Mucosa of gallbladder (tissue), 1 donor: Measurements from ENCODE around the gene SGK1. TPM values are rescaled to one million over a fixed set of nuclear protein-coding genes. Genes with fewer than 3 reads are reported as not detected.

Experiments
- DNase-seq: peaks from one replicate; pipeline ENCODE4 v3.0.0-alpha.2; 2020; ENCODE audit warnings: low spot score
- total RNA-seq: library from RNA; stranded (reverse); gene quantifications from one replicate; pipeline ENCODE4 v1.2.1, GENCODE V29; 2021
- donor health status: DM: no; HTN: no; CAD: no.

The SGK1 gene
- total RNA-seq, 1 donor from 2014 or later = 220 TPM

- DNase-seq = no peak
These were observed 194.2 kb downstream of the SGK1 start for GRCh38 chr6:134123666-134124208.

- DNase-seq = no peak
These were observed 195.1 kb downstream of the SGK1 start for GRCh38 chr6:134122775-134123174.

GRCh38 chr6:134119486-134119885 lies 198.4 kb downstream of the SGK1 start:
- DNase-seq = no peak
